HepG2 (cell line): Measurements from ENCODE around the gene SCRG1. TPM values are rescaled to one million over a fixed set of nuclear protein-coding genes. Genes with fewer than 3 reads are reported as not detected.

Experiments
- ATAC-seq: fragments of 200-7000 bp; cut with Tn5 transposase; 3 replicates; pipeline ENCODE4 v1.9.1; 2020; ENCODE audit warnings: mild to moderate bottlenecking, moderate library complexity
- BruUV-seq: library from RNA; stranded (reverse); fragments of 400-500 nt; replicated peaks from 2 replicates; lab custom pipeline; 2021; lab: Mats Ljungman, UMichigan
- CTCF ChIA-PET: fragments of 300-600 bp; formaldehyde crosslinking; extraction: SDS; loops from one replicate; lab custom pipeline; 2021; ENCODE audit warnings: low total read pairs, inconsistent platforms, low intra/inter-chr PET ratio; lab: Yijun Ruan, JAX
- POLR2A ChIA-PET: fragments of 350-600 bp; sonication (Branson Sonifier 250); formaldehyde crosslinking; loops from one replicate; lab custom pipeline; 2020; ENCODE audit warnings: antibody characterized with exemption, inconsistent platforms; lab: Yijun Ruan, JAX
- DNase-seq: peaks from one replicate; pipeline ENCODE4 v3.0.0-alpha.2; 2015; ENCODE audit warnings: low spot score
- FAIRE-seq: peaks from 3 replicates; lab custom pipeline; 2011; peaks lifted over from hg19 to GRCh38; lab: Jason Lieb, UNC
- H2AFZ ChIP-seq: one replicate; pipeline ENCODE4 v1.6.1; 2011; ENCODE audit warnings: low read length, inconsistent platforms
- H3K27ac ChIP-seq: fragments of 300-600 bp; 3 replicates; pipeline ENCODE4 v1.8.0; 2011; ENCODE audit warnings: mixed run types, mild to moderate bottlenecking, mixed read lengths, low read length, inconsistent platforms; ENCODE audit not compliant: insufficient read depth; ENCODE audit errors: extremely low read length
- H3K27me3 ChIP-seq, 2 experiments: fragments of 200-600 bp in 1 of 2; 2 replicates in 1 of 2; 3 replicates in 1 of 2; pipeline versions ENCODE4 v1.6.0 to v1.8.0; 2011; ENCODE audit warnings: low read length in 2 of 2, mild to moderate bottlenecking in 2 of 2, moderate library complexity in 2 of 2, inconsistent platforms in 1 of 2; ENCODE audit not compliant: insufficient read depth in 2 of 2, control insufficient read depth in 1 of 2
- H3K36me3 ChIP-seq, 2 experiments: fragments of 200-600 bp in 1 of 2; replicated peaks in 1 of 2; 2 replicates in 1 of 2; 3 replicates in 1 of 2; pipeline versions ENCODE4 v1.5.1 to v1.8.0; 2011; ENCODE audit warnings: low read length in 2 of 2, inconsistent platforms in 1 of 2; ENCODE audit not compliant: insufficient read depth in 2 of 2, control insufficient read depth in 1 of 2
- H3K4me1 ChIP-seq: 2 replicates; pipeline ENCODE4 v1.5.1; 2012; ENCODE audit warnings: low read length, inconsistent platforms; ENCODE audit not compliant: insufficient read depth
- H3K4me2 ChIP-seq: 2 replicates; pipeline ENCODE4 v1.6.0; 2011; ENCODE audit warnings: low read depth, low read length, inconsistent platforms
- H3K4me3 ChIP-seq, 3 experiments: fragments of 200-600 bp in 1 of 3; sonication (generic), shearing (Covaris generic) in 1 of 3; replicated peaks in 1 of 3; 2 replicates each; pipeline ENCODE4 v1.5.1; 2011 to 2016; ENCODE audit warnings: low read length in 3 of 3, inconsistent platforms in 2 of 3, low read depth in 2 of 3, mild to moderate bottlenecking in 2 of 3, control low read depth in 1 of 3, mixed read lengths in 1 of 3; ENCODE audit not compliant: insufficient read depth in 1 of 3
- H3K79me2 ChIP-seq: one replicate; pipeline ENCODE4 v1.6.1; 2011; ENCODE audit warnings: low read length, inconsistent platforms; ENCODE audit not compliant: insufficient read depth
- H3K9ac ChIP-seq: 2 replicates; pipeline ENCODE4 v1.6.0; 2011; ENCODE audit warnings: mild to moderate bottlenecking, low read depth, low read length, inconsistent platforms; ENCODE audit not compliant: insufficient read depth
- H3K9me3 ChIP-seq: 2 replicates; pipeline ENCODE4 v1.5.1; 2012; ENCODE audit warnings: mild to moderate bottlenecking, low read length
- H4K20me1 ChIP-seq: 2 replicates; pipeline ENCODE4 v1.6.0; 2011; ENCODE audit warnings: inconsistent platforms, mild to moderate bottlenecking, low read length, moderate library complexity; ENCODE audit not compliant: insufficient read depth
- ATF1 ChIP-seq: IDR thresholded peaks from 2 replicates; pipeline ENCODE4 v1.6.1; 2016; ENCODE audit warnings: mild to moderate bottlenecking, control low read depth
- FOSL1 ChIP-seq: sonication (generic); formaldehyde crosslinking; IDR thresholded peaks from 2 replicates; pipeline ENCODE4 v1.9.0; 2021; ENCODE audit warnings: missing genetic modification reagents, borderline replicate concordance
- NCOA2 ChIP-seq: sonication (generic); formaldehyde crosslinking; IDR thresholded peaks from 2 replicates; pipeline ENCODE4 v1.8.0; 2022; ENCODE audit warnings: inconsistent platforms
- RNF2 ChIP-seq: fragments of 450-650 bp; conservative IDR thresholded peaks from 2 replicates; pipeline ENCODE4 v1.6.1; 2016; ENCODE audit warnings: low read depth
- SMARCC2 ChIP-seq: fragments of 450-650 bp; IDR thresholded peaks from 2 replicates; pipeline ENCODE4 v1.6.1; 2017; ENCODE audit warnings: antibody characterized with exemption, mild to moderate bottlenecking
- ZGPAT ChIP-seq: IDR thresholded peaks from 2 replicates; pipeline ENCODE4 v1.6.1; 2016; ENCODE audit warnings: mild to moderate bottlenecking
- ZNF768 ChIP-seq: sonication (generic); formaldehyde crosslinking; IDR thresholded peaks from 2 replicates; pipeline ENCODE4 v1.4.0; 2020; ENCODE audit warnings: missing genetic modification reagents
- in situ Hi-C: cut with HindIII; loops from 2 replicates; pipeline ENCODE4 v1.10.0; 2017; ENCODE audit warnings: low pct_unique_long_range_greater_than_20kb; ENCODE audit not compliant: extremely low pct_ligation_motif_present
- intact Hi-C: fragments of 100-400 bp; cut with micrococcal nuclease; formaldehyde crosslinking; loops from one replicate; pipeline ENCODE4 v1.10.0; 2022; ENCODE audit not compliant: unreplicated experiment
- polyA plus RNA-seq, 8 experiments: library from polyadenylated mRNA; depleted of rRNA in 3 of 8; stranded (reverse) in 7 of 8; unstranded in 1 of 8; fragments of >200 nt; fragmentation: Illumina TruSeq in 4 of 8; extraction: Trizol in 4 of 8; gene quantifications; 2 replicates each; pipeline versions ENCODE4 v1.2.1 to v1.2.3, GENCODE V29; 2011 to 2016; ENCODE audit warnings: low read depth in 4 of 8, missing spikeins in 1 of 8, mixed read lengths in 1 of 8; ENCODE audit not compliant: insufficient read depth in 1 of 8
- total RNA-seq, 5 experiments: library from RNA; depleted of rRNA; stranded (reverse); fragments of >200 nt; fragmentation: Illumina TruSeq; extraction: Trizol; gene quantifications; 2 replicates each; pipeline ENCODE4 v1.2.3, GENCODE V29; 2016; ENCODE audit warnings: low read depth in 1 of 5
- TF ChIP-seq, protein P1 (sequence below): sonication (generic); formaldehyde crosslinking; IDR thresholded peaks from 2 replicates; pipeline ENCODE4 v1.8.1; 2023; ENCODE audit warnings: mild to moderate bottlenecking, inconsistent platforms, moderate library complexity, missing genetic modification reagents, borderline replicate concordance

Gene SCRG1
- total and polyA plus RNA-seq, 2 of the 13 experiments (the other 11 are each of a cell fraction or from before 2014, with no cell fraction given) = not detected

- TF ChIP-seq, protein P1, sequence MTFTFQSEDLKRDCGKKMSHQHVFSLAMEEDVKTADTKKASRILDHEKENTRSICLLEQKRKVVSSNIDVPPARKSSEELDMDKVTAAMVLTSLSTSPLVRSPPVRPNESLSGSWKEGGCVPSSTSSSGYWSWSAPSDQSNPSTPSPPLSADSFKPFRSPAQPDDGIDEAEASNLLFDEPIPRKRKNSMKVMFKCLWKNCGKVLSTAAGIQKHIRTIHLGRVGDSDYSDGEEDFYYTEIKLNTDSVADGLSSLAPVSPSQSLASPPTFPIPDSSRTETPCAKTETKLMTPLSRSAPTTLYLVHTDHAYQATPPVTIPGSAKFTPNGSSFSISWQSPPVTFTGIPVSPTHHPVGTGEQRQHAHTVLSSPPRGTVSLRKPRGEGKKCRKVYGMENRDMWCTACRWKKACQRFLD = no peak
- TF ChIP-seq ZGPAT (CRISPR knock-in tag) = no peak
- TF ChIP-seq SMARCC2 = no peak
These were observed 31.0 kb downstream of the SCRG1 start (continued) for GRCh38 chr4:173367946-173368345.

DNA sequence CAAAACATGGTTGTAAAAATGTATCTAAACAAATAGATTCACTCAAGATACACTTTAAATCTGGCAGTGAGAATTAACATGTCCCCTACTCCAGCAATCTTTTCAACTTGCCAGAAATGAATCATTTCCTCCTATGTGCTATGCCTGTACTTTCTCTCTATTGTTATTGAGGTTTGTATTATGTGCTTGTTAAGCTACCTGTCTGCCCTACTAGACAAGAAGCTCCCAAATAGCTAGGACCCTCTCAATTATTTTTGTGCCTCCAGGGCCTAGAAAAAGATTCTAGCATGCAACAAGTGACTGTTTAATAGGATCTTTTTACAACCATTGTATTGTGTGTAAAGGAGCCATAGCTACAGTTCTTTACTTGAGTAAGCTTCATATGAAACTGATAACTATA, 31.6 kb downstream of the SCRG1 start:
- Histone ChIP-seq H3K27ac (no peak overlapping the region), H3K9ac (no peak overlapping the region), H3K9me3 (no peaks in the 10 kb centered on the region), H3K79me2 (peaks cover 9% of the 10 kb centered on the region), H3K36me3 (no peaks in the 10 kb centered on the region; a peak in 1 of 5 replicates), H2AFZ (no peak overlapping the region), H4K20me1 (no peaks in the 10 kb centered on the region), H3K27me3 (no peaks in the 10 kb centered on the region; a peak in 1 of 5 replicates), H3K4me3 (no peak overlapping the region), H3K4me2 (no peak overlapping the region; the same call in 1 of the 2 replicates), H3K4me1 (peaks cover 6% of the 10 kb centered on the region; the same call in 1 of the 2 replicates)
- intact Hi-C loops (no loop called here), in situ Hi-C loops (no loop called here)
- no peak for ATAC-seq
- no TSS peak for BruUV-seq
- ChIA-PET POLR2A (interaction anchor here (6.1 kb wide), 1 partner anchor 33 kb away, joined by 109 read pairs; the partner anchor contains the start of gene HMGB2), CTCF (no interaction called here)
- FAIRE-seq = no peak
- DNase-seq = no peak
- TF ChIP-seq RNF2 (no peak), FOSL1 (CRISPR knock-in tag) (no peak), ATF1 (CRISPR knock-in tag) (no peak), NCOA2 (CRISPR knock-in tag) (no peak), ZNF768 (CRISPR knock-in tag) (no peak)
